Upper lobe of right lung (tissue), 1 donor: ENCODE measurements around the gene SLC1A2. TPM values are rescaled to one million over a fixed set of nuclear protein-coding genes. Genes with fewer than 3 reads are reported as not detected.

Source experiments
- ATAC-seq: fragments of 200-7000 bp; cut with Tn5 transposase; one replicate; pipeline ENCODE4 v1.9.1; 2020; ENCODE audit warnings: mild to moderate bottlenecking, moderate library complexity
- DNase-seq: peaks from one replicate; pipeline ENCODE4 v3.0.0-alpha.2; 2020
- H3K27ac ChIP-seq: fragments of 200-600 bp; one replicate; pipeline ENCODE4 v1.8.0; 2022
- H3K27me3 ChIP-seq: fragments of 200-600 bp; one replicate; pipeline ENCODE4 v1.8.0; 2022; ENCODE audit warnings: mild to moderate bottlenecking
- H3K36me3 ChIP-seq: fragments of 200-600 bp; one replicate; pipeline ENCODE4 v1.8.0; 2022
- H3K4me1 ChIP-seq: fragments of 200-600 bp; one replicate; pipeline ENCODE4 v1.8.0; 2022
- H3K4me3 ChIP-seq: fragments of 200-600 bp; one replicate; pipeline ENCODE4 v1.8.0; 2022; ENCODE audit warnings: mild to moderate bottlenecking
- H3K9me3 ChIP-seq: fragments of 200-600 bp; one replicate; pipeline ENCODE4 v1.8.0; 2022
- intact Hi-C: fragments of 100-400 bp; cut with DNase I; formaldehyde crosslinking; loops from one replicate; pipeline ENCODE4 v1.11.0; 2022
- total RNA-seq: library from RNA; stranded (reverse); fragmentation: NEBNext Ultra II Directional; extraction: Animal tissue kit (Norgen Biotek cat#: 25700); gene quantifications from one replicate; pipeline ENCODE4 v1.2.1, GENCODE V29; 2021
- TF ChIP-seq, protein P1 (sequence below): fragments of 200-600 bp; IDR thresholded peaks from one replicate; pipeline ENCODE4 v1.8.0; 2022; ENCODE audit warnings: antibody characterized with exemption
- donor health status: DM: no; HTN: yes; CAD: no; lungs with severe emphysema.

The SLC1A2 gene
- total RNA-seq, 1 donor from 2014 or later = 2.5 TPM

DNA sequence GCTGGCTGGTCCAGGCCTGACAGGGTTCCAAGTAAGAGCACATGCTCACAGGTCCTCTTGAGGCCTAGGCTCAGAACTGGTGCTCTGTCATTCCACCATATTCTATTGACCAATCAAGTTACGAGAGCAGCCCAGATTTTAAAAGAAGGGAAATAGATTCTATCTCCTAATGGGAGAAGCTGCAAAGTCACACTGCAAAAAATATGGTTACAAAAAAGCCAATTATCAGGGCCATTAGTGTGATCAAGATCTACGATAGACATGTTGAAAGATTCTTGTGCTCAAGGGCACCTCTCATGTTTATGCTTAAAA lies 184.2 kb downstream of the SLC1A2 start:
- TF ChIP-seq, protein P1, sequence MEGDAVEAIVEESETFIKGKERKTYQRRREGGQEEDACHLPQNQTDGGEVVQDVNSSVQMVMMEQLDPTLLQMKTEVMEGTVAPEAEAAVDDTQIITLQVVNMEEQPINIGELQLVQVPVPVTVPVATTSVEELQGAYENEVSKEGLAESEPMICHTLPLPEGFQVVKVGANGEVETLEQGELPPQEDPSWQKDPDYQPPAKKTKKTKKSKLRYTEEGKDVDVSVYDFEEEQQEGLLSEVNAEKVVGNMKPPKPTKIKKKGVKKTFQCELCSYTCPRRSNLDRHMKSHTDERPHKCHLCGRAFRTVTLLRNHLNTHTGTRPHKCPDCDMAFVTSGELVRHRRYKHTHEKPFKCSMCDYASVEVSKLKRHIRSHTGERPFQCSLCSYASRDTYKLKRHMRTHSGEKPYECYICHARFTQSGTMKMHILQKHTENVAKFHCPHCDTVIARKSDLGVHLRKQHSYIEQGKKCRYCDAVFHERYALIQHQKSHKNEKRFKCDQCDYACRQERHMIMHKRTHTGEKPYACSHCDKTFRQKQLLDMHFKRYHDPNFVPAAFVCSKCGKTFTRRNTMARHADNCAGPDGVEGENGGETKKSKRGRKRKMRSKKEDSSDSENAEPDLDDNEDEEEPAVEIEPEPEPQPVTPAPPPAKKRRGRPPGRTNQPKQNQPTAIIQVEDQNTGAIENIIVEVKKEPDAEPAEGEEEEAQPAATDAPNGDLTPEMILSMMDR = no peak
- H3K9me3 ChIP-seq = no peaks in the 10 kb centered on the region
- ATAC-seq (no peak), DNase-seq (no peak)
- no peak overlapping the region for H3K4me3 ChIP-seq
- H3K27me3 ChIP-seq = no peaks in the 10 kb centered on the region
- H3K27ac ChIP-seq = no peak overlapping the region
- H3K4me1 ChIP-seq = peaks cover 18% of the 10 kb centered on the region
- intact Hi-C loops = no loop called here
- peaks cover 8% of the 10 kb centered on the region for H3K36me3 ChIP-seq

DNA sequence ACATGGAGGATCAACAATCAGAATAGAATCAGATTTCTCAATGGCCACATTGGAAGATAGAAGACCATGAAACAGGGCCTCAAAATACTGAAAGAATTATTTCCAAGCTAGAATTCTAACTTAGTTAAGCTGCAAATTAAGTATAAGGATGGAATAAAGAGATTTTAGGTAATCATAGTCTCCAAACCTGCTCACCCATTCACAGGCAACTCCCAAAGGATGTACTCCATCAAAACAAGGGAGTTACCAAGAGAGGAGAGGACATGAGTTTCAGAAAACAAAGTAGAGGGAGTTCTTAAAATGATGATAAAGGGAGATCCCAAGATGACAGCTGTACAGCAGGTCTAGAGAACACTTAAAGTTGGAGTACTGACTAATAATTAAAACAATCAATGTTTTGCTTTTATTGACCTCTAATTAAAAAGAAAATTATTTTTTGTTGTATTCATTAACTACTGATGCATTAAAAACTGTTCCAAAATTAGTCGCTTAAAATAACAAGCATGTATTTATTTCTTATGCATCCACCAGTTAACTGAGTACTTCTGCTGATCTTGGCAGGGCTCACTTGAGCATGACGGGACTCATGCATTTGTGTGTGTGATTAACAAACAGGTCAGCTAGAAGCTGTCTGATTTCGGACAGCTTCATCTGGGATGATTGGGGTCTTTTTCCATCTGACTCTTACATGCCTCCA lies 184.8 kb downstream of the SLC1A2 start:
- Histone ChIP-seq H3K4me3 (no peak overlapping the region), H3K27ac (no peak overlapping the region), H3K36me3 (peaks cover 13% of the 10 kb centered on the region), H3K4me1 (peaks cover 18% of the 10 kb centered on the region), H3K9me3 (no peaks in the 10 kb centered on the region), H3K27me3 (no peaks in the 10 kb centered on the region)
- intact Hi-C loops = no loop called here
- TF ChIP-seq, protein P1 = no peak
- ATAC-seq (no peak), DNase-seq (no peak)

DNA sequence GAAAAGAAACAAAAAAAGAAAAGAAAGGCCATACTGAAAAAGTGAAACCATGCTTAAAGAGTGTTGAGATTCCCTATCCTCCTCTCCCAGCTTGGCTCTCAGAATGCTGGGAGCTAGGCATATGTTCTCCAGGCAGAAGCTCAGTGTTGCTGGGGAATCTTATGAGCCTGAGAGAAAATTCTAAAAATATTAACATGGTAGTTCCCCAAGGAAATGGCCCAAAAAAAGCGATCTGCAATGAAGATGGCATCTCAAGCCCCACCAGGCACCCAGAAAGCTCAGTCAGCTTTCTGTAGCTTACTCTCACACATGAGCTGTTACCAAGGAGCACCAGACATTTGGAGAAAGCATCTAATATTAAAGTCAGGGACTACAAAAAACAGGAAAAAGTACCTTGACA lies 185.8 kb downstream of the SLC1A2 start:
- Histone ChIP-seq H3K27me3 (no peaks in the 10 kb centered on the region), H3K9me3 (no peaks in the 10 kb centered on the region), H3K36me3 (peaks cover 24% of the 10 kb centered on the region), H3K4me3 (no peak overlapping the region), H3K27ac (no peak overlapping the region), H3K4me1 (peaks cover 9% of the 10 kb centered on the region)
- TF ChIP-seq, protein P1 = no peak
- no peak for ATAC-seq
- intact Hi-C loops = no loop called here
- DNase-seq = no peak

DNA sequence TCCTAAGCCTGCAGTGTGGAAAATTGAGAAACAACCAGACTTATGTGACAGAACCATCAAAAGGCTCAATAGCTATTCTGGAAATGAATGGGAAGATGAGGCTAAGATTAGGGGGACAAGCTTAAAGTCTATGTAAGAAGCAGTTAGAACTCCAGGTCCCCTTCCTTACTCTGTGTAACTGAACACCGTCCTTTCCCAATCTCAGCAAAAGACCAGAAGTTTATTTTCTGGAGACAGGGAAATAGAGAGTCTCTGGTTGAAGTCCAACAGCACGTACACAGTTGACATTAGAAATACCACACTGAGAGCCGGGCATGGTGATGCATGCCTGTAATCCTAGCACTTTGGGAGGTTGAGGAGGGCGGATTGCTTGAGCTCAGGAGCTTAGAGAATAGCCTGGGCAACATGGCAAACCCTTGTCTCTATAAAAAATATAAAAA lies 186.4 kb downstream of the SLC1A2 start:
- Histone ChIP-seq H3K4me1 (peaks cover 4% of the 10 kb centered on the region), H3K4me3 (no peak overlapping the region), H3K27me3 (no peaks in the 10 kb centered on the region), H3K9me3 (no peaks in the 10 kb centered on the region), H3K27ac (no peak overlapping the region), H3K36me3 (peaks cover 24% of the 10 kb centered on the region)
- no peak for ATAC-seq
- DNase-seq = no peak
- TF ChIP-seq, protein P1 = no peak
- intact Hi-C loops = no loop called here

DNA sequence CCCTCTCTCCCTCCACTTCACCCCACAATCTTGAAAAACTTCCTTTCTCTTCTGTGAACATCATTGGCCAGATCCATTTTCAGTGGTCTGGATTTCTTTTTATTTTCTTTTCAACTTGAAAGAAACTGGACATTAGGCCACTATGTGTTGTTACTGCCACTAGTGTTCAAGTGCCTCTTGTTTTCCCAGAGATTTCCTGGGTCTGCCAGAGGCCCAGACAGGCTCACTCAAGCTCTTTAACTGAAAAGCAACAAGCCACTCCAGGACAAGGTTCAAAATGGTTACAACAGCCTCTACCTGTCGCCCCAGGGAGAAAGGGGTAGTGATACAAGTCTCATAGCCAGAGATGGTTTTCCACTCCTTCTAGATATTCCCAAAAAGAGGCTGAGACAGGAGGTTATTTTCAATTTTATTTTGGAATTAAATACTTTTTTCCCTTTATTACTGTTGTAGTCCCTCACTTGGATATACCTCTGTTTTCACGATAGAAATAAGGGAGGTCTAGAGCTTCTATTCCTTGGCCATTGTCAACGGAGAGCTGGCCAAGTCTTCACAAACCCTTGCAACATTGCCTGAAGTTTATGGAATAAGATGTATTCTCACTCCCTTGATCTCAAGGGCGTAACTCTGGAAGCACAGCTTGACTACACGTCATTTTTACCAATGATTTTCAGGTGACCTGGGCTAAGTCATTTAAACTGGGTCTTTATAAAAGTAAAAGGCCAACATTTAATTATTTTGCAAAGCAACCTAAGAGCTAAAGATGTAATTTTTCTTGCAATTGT lies 188.1 kb downstream of the SLC1A2 start:
- DNase-seq = no peak

More for the DNA sequence above, 188.1 kb downstream of the SLC1A2 start:
- no peak overlapping the region for H3K27ac ChIP-seq
- H3K4me3 ChIP-seq = no peak overlapping the region
- no peaks in the 10 kb centered on the region for H3K4me1 ChIP-seq
- intact Hi-C loops = no loop called here
- no peaks in the 10 kb centered on the region for H3K27me3 ChIP-seq
- TF ChIP-seq, protein P1 = no peak
- peaks cover 24% of the 10 kb centered on the region for H3K36me3 ChIP-seq
- no peaks in the 10 kb centered on the region for H3K9me3 ChIP-seq
- peak; percentile 52 for ATAC-seq
